SK-MEL-5 (cell line): ENCODE results near the gene PRKCZ. TPM values are rescaled to one million over a fixed set of nuclear protein-coding genes. Genes with fewer than 3 reads are reported as not detected.

Experiments used
- total RNA-seq: library from RNA; depleted of rRNA; stranded (reverse); fragments of >200 nt; shearing (Covaris generic); gene quantifications from 2 replicates; pipeline ENCODE4 v1.2.3, GENCODE V29; 2014; rRNA removed

The PRKCZ gene
- total RNA-seq, 1 experiment from 2014 or later: 19.8 TPM

Other genes with a start within 250 kb of the PRKCZ start
- gene GNB1, start 159.3 kb upstream of the PRKCZ start, total RNA-seq: 50.5 and 51.2 TPM in 2 replicates
- 0.08 and 0.67 TPM in 2 replicates for gene CALML6, start 135.2 kb upstream of the PRKCZ start, total RNA-seq
- gene TMEM52, start 131.1 kb upstream of the PRKCZ start, total RNA-seq: 0.67 TPM in 1 of 2 replicates, not detected in the other
- not detected in 2 replicates for gene CFAP74, start 46.6 kb upstream of the PRKCZ start, total RNA-seq
- 0.16 and 0.45 TPM in 2 replicates for gene GABRD, start 31.1 kb upstream of the PRKCZ start, total RNA-seq
- 32.4 and 33.0 TPM in 2 replicates for gene FAAP20, start 144.4 kb downstream of the PRKCZ start, total RNA-seq
- gene SKI, start 177.9 kb downstream of the PRKCZ start, total RNA-seq: 3.9 and 4.4 TPM in 2 replicates